ENCODE measurements around the gene MRPL40.
"Not testable (repeated sequence)": the region's sequence is repeated elsewhere in the genome, so short reads cannot be mapped to it uniquely, and the experiment has no call there.

MRPL40 gene

DNA sequence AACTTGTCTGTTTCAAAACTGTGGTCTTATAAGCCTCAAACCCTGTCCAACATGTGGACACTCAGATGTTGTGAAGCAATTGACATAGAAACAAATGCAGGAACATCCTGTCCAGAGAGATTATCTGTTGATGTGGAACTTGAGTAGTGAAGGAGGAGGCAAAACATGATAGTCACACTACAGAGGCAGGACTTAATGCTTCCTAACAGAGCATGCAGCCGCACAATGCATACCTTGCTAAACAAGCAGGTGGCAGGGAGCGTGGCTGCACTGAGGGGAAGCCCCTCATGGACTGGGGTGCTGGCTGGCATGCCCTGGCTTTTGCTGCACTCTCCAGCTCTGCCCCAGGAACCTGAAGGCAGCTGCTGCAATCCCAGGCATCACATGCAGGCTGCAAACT lies 9.8 kb downstream of the MRPL40 start:
- DNase-seq: no peak

DNA sequence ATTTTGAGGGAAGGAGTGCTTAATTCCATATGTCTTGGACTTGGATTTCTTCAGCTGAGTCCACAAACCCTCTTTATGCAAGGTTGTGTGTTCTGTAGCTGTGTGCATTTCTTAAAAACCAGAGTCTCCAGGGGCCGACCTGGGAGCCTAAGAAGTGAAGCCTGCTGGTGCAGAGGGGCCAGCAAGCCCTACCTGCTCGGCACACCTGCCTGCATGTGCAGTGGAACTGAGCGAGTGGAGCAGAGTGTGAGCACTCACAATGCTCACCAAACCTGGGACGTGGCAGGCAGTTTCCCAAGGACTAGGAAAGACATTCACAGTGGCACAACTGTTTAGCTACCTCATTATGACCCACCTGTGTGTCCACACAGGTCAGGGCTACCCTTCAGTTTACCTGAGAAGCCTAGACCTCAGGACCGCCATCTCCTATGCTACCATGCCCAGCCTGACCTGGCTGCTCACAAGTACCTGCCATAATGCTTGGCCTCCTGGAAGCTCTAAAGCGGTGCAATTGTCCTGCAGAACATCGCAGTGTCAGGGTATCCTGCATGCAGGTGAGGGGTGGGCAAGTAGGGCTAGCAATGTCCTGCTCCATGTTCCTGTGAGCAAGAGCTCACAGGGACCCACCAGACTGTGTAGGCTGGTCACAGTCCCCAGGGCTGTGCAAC lies 11.3 kb downstream of the MRPL40 start:
- DNase-seq: no peak

DNA sequence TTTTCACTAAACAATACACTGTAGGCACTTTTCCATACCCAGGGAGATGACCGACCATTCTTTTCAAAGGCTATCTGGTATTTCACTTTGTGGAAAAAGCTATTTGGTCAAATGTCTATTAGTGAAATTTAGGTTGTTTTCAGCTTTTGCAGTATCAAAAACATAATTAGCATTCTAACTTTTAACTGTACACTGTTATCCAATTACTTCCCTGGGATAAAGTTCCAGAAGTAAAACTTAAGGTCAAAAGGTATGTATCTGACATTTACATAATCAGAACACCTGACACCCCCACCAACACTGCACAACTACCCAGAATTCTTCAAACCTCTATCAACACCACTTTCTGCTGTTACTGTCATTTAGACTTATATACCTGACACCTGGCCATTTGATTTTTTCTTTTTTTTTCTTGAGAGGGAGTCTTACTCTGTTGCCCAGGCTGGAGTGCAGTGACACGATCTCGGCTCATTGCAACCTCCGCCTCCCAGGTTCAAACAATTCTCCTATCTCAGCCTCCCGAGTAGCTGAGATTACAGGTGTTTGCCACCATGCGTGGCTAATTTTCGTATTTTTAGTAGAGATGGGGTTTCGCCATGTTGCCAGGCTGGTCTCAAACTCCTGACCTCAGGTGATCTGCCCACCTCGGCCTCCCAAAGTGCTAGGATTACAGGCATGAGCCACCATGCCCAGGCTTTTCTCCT lies 13.1 kb downstream of the MRPL40 start:
- DNase-seq: not testable (repeated sequence)

DNA sequence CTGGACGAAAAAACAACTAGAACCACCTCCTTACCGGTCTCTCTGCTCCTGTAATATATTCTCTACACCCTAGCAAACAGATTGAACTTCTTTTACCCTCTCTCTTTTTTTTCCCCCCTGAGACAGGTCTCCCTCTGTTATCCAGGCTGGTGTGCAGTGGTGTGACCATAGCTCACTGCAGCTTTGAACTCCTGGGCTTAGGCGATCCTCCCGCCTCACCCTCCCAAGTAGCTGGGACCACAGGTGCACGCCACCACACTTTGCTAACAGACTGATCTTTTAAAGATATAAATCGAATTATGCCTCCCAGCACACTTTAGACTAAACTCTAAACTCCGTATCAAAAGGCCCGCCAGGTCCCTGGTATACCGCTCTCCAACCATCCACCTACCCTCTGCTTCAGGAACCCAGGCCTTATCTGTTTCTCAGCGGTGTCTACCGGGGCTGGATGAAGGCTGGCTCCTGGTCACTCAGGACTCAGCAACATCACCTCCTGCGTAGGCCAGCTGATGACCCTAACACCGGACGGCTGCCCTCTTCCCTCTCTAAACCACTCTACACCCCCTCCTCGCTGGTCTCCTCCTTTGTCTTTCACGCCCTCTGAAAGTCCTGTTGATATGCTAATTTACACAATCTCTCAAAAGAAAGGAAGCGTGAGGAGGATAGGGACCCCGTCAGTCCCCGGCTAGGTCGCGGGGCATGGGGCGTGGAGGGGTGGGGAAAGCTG lies 14.4 kb downstream of the MRPL40 start:
- peak in 1 of 2 experiments; percentile 21 for DNase-seq

DNA sequence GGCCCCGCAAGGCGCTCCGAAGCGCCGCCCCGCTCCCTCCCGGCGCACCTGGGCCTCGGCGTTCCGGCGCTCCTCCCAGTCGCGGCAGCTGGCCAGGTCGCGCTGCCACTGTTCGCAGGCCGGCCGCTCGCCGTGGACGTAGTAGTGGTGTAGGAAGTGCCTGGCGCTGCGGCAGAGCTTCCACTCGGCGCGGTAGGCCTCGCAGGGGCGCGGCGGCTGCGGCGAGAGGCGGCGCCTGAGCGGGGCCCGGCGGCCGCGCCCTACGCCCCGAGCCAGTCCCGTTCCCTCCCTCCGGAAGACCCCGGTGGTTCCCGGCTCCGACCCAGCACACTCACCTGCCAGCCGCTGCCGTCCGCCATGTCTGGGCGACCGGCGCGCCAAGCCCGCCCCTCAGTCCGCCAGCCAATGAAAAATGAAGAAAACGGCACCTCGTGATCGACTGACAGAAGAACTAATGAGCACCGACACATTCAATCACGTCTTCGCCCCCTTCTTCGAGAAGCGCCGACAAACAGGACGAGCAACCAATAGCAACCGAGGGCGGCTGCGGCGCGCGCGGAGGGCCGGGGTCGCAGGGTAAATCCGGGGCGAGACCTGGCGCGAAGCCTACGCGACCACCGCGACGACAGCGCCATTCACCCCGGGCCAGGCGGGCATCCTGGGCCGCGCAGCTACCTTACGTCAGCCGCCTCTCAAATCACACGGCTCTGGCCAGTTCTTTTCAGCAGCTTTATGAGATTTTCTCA lies 15.2 kb downstream of the MRPL40 start, which contains the start of gene C22orf39:
C22orf39 (minus strand) TSS at position 382 of the 746 bp plus-strand sequence; CDS start at position 359, 23 bp downstream.
- DNase-seq: peak; percentile 66 to 91

DNA sequence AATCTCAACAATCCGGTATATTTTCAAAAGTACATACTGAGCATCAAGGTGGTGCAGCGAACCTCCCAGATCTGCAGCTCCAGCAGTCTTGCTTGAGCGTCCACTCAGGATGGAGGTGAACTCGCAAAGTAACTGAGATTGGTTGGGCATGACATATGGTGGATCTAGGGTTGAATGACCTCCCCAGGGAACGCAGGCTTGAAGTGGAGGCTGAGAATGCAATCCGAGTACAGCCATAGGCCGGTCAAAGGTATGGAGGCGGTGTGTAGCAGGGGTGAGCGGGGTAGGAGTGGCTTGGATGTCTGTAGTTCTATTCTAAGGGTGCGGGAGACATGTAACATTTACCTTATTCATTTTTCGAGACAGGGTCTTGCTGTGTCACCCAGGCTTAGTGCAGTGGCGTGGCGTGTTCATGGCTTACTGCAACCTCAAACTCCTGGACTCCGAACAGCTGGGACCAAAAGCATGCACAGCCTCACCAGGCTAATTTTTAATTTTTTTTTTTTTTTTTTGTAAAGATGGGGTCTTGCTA lies 15.8 kb downstream of the MRPL40 start:
- DNase-seq: peak in 1 of 2 experiments; percentile 20

DNA sequence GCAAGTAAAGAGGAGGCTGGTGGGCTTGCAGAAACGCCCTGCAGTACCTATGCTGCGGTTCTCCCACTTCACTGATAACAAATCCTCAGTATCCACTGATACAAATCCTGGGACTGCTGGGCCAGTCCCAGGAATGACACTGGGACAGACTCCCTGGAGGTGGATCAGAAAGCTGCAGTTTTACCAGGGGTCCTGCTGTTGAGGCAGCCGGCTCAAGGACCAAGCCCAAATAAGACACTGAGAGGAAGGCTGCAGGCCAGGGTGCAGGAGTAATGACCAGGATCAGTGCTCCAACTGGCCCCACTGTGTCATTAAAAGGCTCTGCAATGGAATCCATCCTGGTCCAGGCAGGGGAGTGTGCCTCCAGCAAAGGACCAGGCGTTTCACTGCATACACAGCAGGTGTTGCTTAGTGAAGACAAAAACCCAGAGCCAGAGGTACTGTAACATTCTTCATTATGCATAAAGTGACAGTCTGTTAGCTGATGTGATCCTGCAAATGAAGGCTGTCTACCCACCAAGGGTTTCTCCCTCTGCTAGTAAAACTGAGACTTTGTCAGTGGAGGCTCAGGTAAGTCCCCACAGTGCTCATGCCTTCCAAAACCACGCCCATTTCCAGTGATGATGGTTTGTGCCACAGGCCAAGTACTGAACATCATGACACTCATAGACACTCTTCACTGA lies 16.5 kb downstream of the MRPL40 start:
- no peak for DNase-seq

DNA sequence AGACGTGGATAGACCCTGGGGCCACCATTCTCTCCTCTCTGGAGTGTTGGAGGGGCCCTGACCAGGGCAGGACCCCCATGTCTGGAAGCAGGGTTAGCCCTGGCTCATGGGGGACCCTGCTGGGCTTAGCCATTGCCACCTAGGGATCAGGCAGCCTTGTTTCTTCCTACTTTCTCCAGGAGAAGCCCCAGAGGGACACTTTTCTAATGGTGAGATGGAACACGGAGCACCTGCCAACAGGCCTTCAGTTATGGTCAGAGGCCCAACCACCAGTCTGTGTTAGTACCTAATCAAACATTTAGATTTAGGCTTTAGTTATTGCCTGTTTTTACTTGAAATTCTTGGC lies 17.1 kb downstream of the MRPL40 start:
- DNase-seq: no peak

DNA sequence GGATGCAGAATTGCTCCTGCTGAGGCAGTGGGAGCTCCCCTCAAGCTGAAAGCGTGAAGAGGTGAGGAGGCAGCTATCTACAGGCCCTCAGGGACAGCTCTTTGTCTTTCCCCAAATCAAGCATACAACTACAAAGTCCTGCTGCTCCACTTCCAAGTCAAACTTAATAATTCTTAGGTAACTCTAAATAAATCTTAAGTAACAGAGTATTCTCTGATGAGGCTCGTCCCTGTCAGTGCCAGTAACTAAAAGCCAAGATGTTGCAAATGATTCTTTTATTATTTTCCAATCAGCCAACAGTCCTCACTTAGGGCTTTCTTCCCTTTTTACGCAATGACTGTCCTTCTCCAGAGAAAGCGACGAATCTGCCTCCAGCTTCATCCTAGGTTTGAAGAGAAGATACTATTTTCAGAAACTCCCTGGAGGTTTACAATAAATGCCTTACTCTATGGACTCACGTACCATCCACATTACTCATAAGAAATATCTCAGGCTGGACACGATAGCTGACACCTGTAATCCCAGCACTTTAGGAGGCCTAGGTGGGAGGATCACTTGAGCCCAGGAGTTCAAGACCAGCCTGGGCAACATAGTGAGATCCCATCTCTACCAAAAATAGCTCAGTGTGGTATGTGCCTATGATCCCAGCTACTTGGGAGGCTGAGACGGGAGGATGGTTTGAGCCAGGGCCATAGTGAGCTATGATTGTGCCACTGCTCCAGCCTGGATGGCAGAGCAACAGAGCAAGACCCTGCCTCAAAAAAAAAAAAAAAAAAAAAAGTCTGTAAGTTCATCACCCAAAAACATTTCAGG lies 18.2 kb downstream of the MRPL40 start:
- DNase-seq: no peak

DNA sequence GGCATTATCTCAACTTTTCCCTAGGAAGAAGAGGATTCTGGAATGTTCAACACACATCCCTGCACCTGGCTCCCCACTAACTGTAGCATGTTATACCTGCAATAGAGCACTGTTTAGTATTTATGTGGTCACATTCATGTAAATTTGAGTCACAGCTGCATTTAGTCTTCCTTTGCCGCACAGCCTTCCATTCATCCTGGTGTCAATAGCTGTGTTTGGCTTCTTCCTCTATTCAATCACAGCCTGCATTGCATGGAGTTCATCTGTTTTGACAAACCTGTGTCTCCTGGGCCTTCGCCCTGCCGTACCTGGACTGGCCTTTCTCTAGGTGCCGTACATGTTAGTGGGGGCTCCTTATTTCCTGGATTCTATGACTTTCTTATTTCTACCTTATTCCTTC lies 19.2 kb downstream of the MRPL40 start:
- no peak for DNase-seq

DNA sequence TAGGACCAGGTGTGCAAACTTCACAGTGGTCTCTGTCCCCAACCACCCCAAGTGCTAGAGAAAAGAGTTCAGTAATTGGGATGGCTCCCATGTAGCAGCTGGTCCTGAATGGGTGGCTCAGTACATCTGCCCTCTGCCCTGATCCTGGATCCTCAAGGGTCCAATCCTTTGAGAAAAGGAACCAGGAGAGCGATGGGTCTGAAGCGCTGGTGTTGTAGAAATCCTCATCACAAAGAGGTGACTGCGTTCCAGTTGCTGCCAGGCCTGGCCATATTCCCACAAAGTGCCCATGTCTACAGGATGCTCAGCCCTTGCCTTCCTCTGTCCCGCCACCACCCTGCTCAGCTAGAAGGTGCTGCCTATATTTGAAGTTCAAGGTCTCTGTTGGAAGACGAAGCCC lies 21.4 kb downstream of the MRPL40 start:
- no peak for DNase-seq

DNA sequence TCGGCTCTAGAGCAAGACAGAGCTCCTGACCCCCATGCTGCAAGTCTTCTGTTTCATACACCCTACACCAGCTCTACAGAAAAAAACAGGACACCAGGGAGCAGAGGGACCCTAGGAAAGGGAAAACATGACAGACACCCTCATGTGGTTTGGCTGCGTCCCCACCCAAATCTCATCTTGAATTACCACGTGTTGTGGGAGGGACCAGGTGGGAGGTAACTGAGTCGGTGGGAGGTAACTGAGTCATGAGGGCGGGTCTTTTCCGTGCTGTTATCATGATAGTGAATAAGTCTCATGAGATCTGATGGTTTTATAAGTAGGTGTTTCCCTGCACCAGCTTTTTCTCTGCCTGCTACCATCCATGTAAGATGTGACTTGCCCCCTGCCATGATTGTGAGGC lies 21.8 kb downstream of the MRPL40 start:
- no peak for DNase-seq

DNA sequence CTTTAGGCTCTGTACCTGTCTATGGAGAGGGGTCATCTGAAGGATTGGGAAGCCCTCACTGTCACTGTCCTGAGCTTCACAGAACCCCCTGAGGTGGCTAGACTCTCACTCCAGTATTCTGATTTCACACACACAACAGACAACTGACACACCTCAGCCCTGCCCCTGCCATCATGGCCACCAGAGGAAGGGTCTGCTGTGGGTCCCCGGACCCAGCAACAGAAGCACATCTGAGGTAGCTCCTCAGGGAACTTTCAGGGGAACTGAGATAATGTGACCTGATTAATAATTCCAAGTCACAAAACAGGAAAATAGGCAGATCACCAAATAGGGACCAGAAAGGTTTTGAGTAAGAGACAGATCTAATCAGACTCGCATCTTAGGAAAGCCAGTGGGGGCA lies 22.7 kb downstream of the MRPL40 start:
- no peak for DNase-seq

DNA sequence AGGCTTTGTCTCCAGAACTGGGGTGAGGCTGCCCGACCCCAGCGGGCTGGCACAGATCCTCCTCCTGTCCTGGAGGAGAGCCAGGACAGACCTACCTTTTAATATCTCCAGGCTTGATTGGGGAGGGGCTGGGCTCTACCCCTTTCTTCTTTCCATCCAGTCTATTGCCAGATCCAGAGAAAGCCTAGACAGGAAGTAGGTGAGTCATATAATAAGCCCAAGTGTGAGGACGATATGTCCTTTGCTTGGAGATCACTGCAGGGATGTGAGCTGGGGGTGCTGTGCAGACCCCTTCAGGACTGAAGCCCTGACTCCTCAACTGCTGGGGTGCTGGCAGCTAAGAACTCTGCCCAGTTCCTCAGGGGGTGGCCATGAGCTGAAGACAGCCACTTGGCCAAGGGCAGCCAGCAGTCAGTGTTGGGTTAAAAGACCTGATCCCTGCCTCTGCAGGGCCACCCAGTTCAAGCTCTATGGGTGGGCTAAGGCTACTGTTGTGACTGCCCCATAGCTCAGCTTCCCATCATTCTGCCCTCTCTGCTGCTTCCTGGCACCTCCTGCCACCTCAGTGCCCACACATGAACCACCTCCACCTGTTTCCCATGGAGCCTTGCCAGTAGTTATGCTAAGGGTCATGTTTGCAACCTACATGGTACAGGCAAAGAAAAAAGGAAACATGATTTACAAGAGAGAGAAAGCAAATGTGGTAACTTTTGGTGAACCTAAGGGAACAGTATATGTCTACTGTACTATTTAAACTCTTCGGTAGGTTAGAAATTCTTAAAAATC lies 23.4 kb downstream of the MRPL40 start:
- DNase-seq: no peak

DNA sequence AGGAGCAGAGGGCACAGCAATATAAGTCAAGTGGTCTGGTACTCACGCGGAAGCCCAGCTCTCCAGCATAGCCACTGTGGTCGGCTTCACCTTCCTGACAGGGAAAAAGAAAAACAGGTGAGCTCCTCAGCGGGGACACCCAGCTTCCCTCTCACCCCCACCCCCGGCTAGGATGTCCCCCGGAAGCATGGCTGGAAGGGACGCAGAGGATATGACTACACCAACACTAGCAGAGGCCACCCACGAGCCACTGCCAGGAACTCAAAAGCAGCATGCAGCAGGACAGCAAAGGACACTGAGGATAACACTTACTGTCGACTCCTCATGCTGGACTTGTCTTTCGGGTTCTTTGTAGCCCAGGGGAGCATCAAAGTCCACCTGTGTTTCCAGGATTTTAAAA lies 24.2 kb downstream of the MRPL40 start:
- DNase-seq: no peak

DNA sequence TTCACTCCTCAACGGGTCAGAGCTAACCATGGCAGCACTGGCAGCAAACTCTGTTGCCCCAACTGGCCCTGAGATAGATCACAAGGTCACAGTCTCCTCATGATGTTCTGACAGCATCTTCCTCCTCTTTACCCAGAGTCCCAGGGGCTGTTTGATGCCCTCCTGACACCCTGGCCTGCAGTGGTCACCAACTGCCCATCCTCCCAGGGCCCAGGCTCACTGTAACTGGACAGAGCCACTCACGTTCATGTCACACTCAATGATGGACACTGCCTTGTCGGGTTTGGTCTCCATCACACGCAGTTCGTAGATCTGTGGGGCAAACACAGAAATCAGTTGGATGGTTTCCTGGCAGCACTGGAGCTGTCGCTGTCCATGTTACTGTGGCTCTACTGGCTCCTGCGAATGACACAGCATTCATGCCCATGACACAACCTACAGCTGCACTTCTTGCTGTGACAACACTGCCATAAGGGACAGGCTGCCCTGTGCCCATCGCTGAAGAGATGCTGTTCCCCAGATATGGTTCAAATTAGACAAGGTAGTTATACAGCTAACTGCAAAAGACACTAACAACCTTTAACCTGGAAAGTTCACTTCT lies 25.6 kb downstream of the MRPL40 start:
- no peak for DNase-seq

DNA sequence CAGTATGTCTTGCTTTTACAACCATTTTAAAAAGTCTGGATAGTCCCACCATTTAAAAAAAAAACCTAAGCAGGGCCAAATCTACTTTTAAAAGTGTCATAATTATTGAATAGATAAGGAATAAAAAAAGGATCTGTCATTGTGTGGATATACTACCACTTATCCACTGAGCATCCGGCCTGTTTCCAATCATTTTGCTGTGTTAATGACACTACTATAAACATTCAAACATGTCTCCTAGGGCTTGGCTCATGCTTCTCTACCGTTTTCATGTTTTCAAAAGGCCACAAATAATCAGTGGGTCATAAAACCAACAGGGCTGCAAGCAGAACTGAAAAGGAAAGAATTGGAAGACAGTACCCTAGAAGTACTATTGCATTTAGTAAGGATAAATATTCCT lies 27.7 kb downstream of the MRPL40 start:
- no peak for DNase-seq

DNA sequence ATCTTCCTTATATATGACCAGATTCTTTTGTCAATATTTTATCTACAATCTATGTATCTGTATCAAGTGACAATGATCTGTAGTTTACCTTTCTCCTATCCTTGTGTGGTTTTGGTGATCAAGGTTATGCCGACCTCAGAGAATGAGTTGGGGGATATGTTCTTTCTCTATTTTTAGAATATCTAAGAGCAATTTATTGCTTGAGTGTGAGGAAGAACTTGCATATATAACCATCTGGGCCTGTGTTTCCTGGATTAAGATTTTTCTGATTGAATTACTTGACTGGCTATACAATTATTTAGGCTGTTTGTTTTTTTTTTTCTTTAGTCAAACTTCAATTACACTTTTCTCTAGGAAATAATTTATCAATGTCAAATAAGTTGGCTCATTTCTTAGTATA lies 29.2 kb downstream of the MRPL40 start:
- no peak for DNase-seq

DNA sequence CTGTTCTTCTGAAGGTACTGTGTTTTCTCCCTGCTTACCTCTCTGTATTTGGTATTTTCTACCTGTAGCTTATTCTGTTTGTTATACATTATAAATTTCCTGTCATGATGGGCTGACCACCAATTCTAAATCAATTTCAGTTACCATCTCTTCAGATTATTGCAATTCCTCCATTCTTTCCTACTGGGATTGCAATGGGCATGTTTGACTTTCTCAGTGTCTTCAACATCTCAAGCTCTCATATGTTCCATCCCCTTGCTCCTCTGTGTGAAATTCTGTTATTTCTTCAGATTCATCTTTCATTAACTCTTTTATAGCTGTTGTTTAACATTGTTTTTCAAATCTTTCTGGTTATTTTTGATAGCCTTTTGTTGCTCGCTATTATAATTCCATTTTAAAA lies 30.7 kb downstream of the MRPL40 start:
- DNase-seq: no peak
